Bronchial epithelial cell (primary cell): ENCODE measurements around the gene HLA-B. TPM values are rescaled to one million over a fixed set of nuclear protein-coding genes. Genes with fewer than 3 reads are reported as not detected.

ENCODE experiments used
- DNase-seq: peaks from one replicate; pipeline ENCODE4 v3.0.0-alpha.2; 2010; ENCODE audit warnings: low read depth
- FAIRE-seq: peaks from 2 replicates; lab custom pipeline; 2011; peaks lifted over from hg19 to GRCh38; lab: Jason Lieb, UNC
- H3K27me3 ChIP-seq: 2 replicates; pipeline ENCODE4 v1.5.1; 2011; ENCODE audit warnings: low read length; ENCODE audit not compliant: control insufficient read depth, insufficient read depth
- H3K36me3 ChIP-seq: 2 replicates; pipeline ENCODE4 v1.5.1; 2011; ENCODE audit warnings: low read length; ENCODE audit not compliant: control insufficient read depth, insufficient read depth
- H3K4me3 ChIP-seq: 2 replicates; pipeline ENCODE4 v1.5.1; 2011; ENCODE audit warnings: mild to moderate bottlenecking, low read depth, low read length, control low read depth
- total RNA-seq: library from RNA; depleted of rRNA; stranded (reverse); fragments of >200 nt; gene quantifications from 2 replicates; pipeline ENCODE4 v1.2.1, GENCODE V29; 2014
- TF ChIP-seq, protein P1 (sequence below): IDR thresholded peaks from 2 replicates; pipeline ENCODE4 v1.5.1; 2011; ENCODE audit warnings: mild to moderate bottlenecking, moderate library complexity, low read length, control low read depth, inconsistent platforms; ENCODE audit not compliant: insufficient read depth, severe bottlenecking

HLA-B gene
- total RNA-seq, 1 donor from 2014 or later: 46.9 TPM

DNA sequence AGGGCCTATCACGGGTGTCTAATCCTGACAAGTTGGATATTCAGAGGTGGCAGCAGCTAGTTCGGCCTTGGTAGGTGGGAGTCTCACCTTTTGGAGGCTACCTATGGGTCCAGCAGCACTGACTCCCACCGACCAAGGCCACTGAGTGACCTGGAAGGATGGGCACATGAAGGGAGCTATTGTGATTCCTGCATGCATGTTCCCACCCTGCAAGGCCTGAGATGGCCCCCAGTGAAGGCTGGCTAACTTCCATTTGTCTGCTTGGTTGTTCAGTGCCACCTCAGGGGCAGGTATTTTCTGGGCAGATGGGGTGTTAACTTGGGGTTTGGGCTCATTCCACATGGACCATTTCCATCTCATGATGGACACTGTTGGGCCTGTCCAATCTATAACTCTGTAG, 28.1 kb upstream of the HLA-B start:
- Histone ChIP-seq H3K36me3 (no peaks in the 10 kb centered on the region), H3K4me3 (no peak overlapping the region), H3K27me3 (no peaks in the 10 kb centered on the region)
- TF ChIP-seq, protein P1, sequence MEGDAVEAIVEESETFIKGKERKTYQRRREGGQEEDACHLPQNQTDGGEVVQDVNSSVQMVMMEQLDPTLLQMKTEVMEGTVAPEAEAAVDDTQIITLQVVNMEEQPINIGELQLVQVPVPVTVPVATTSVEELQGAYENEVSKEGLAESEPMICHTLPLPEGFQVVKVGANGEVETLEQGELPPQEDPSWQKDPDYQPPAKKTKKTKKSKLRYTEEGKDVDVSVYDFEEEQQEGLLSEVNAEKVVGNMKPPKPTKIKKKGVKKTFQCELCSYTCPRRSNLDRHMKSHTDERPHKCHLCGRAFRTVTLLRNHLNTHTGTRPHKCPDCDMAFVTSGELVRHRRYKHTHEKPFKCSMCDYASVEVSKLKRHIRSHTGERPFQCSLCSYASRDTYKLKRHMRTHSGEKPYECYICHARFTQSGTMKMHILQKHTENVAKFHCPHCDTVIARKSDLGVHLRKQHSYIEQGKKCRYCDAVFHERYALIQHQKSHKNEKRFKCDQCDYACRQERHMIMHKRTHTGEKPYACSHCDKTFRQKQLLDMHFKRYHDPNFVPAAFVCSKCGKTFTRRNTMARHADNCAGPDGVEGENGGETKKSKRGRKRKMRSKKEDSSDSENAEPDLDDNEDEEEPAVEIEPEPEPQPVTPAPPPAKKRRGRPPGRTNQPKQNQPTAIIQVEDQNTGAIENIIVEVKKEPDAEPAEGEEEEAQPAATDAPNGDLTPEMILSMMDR: no peak
- DNase-seq (no peak), FAIRE-seq (no peak)

GRCh38 chr6:31383149-31383548, 26.2 kb upstream of the HLA-B start:
- DNase-seq: peak; percentile 74
- Histone ChIP-seq H3K4me3 (no peak overlapping the region), H3K27me3 (no peaks in the 10 kb centered on the region), H3K36me3 (no peaks in the 10 kb centered on the region)
- FAIRE-seq: no peak
- TF ChIP-seq, protein P1: no peak

DNA sequence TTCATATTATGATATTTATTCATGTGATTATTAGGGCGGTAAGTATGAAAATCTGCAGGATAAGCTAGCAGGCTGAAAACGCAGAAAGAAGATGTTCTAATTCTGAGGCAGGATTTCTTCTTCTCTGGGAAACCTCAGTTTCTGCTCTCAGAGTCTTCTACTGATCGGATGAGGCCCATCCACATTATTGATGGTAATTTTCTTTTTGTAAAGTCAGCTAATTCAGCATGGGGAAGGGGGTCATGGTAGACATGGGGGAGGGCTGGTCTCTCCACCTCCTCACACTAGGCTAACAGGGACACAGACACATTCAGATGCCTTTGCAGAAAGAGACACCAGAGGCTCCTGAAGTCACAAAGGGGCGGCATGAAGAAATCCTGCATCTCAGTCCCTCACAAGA, 24.7 kb upstream of the HLA-B start:
- no peak for DNase-seq
- H3K4me3 ChIP-seq: no peak overlapping the region
- H3K27me3 ChIP-seq: peaks cover 1% of the 10 kb centered on the region
- FAIRE-seq: no peak
- TF ChIP-seq, protein P1: no peak
- no peaks in the 10 kb centered on the region for H3K36me3 ChIP-seq

DNA sequence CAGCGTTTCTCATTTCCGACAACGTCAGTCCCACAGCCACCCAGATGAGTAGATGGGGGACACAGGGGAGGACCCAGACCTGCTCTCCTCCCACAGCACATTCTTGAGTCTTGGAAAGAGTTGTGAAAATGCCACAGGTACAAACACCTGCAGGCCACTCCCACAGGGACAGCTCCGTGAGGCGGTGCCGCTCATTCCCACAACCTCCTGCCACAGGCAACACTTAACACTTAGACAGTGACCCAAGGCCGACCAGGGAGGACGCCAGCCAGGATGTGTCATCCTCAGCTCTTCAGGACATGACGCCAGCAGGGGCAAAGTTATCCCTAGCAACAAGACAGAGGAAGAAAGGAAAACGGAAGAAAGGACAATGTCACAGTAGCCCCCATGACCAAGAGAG, 22.9 kb upstream of the HLA-B start:
- Histone ChIP-seq H3K36me3 (no peaks in the 10 kb centered on the region), H3K4me3 (no peak overlapping the region), H3K27me3 (peaks cover 1% of the 10 kb centered on the region)
- TF ChIP-seq, protein P1: no peak
- peak; percentile 11 for DNase-seq
- FAIRE-seq: no peak

DNA sequence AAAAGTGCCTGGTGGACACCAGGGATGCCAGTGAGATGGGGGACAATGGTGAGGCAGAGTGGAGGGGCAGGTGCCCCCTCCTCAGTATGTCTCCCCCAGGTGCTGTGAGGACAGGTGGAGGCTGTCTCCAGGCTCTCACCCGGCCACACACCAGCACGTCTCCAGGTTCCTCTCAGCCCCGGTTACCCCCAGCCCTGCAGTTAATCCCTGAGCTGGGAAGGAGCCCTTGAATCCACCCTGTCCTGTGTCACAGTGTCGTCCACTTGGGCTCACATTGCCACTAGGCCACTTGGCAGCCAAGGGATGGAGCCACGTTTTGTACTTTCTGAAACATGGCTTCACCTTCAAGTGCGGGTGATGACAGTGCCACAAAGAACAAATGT, 21.7 kb upstream of the HLA-B start:
- DNase-seq (no peak), FAIRE-seq (no peak)
- Histone ChIP-seq H3K36me3 (no peaks in the 10 kb centered on the region), H3K4me3 (no peak overlapping the region), H3K27me3 (peaks cover 1% of the 10 kb centered on the region)
- TF ChIP-seq, protein P1: no peak

GRCh38 chr6:31378062-31378720, 21.2 kb upstream of the HLA-B start:
- FAIRE-seq: no peak
- Histone ChIP-seq H3K27me3 (peaks cover 1% of the 10 kb centered on the region), H3K36me3 (no peaks in the 10 kb centered on the region), H3K4me3 (no peak overlapping the region)
- TF ChIP-seq, protein P1: no peak
- no peak for DNase-seq
